ENCODE measurements around the gene GPR132.

DNA sequence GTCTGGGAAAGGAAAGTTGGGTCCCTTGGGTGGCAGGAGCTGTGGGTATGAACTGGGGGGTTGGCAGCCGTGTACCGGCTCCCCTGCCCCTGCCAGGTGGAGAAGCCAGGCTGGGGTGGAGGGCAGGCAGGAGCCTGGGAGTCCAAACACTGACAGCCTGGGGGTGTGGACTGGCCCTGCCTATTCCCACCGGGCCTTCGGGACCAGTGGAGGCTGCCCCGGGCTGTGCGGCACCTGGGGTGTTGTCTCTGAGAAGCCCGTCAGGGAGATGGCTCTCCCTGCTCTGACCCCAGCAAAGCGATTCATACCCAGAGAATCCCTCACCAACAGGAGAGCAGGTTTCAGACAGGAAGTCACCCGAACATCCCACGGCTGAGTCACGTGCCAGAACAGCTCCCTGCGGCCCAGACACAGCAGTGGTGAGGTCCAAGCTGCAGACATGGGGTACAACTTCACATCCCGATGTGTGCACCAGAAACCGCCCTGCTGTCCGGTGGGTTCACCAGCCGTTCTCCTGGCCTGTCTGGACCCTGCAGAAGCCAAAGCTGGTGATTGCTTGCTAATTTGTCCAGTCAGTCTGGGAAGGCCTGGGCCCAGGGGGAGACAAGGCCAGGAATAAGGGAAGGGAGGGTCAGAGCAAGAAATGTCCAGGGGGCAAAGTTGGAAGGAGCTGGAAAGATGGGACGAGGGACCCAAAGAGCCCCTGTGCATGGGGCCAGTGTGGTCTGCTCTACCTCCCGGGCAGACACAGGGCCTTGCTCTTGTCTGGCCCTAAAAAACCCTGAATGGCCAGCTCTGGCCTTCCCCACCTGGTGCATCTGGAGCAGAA lies 2.1 kb upstream of the GPR132 start:
- TF ChIP-seq ZNF792 (CRISPR knock-in tag; IDR thresholded peaks at IDR 0.05) = no peak
- TF ChIP-seq, protein P1, sequence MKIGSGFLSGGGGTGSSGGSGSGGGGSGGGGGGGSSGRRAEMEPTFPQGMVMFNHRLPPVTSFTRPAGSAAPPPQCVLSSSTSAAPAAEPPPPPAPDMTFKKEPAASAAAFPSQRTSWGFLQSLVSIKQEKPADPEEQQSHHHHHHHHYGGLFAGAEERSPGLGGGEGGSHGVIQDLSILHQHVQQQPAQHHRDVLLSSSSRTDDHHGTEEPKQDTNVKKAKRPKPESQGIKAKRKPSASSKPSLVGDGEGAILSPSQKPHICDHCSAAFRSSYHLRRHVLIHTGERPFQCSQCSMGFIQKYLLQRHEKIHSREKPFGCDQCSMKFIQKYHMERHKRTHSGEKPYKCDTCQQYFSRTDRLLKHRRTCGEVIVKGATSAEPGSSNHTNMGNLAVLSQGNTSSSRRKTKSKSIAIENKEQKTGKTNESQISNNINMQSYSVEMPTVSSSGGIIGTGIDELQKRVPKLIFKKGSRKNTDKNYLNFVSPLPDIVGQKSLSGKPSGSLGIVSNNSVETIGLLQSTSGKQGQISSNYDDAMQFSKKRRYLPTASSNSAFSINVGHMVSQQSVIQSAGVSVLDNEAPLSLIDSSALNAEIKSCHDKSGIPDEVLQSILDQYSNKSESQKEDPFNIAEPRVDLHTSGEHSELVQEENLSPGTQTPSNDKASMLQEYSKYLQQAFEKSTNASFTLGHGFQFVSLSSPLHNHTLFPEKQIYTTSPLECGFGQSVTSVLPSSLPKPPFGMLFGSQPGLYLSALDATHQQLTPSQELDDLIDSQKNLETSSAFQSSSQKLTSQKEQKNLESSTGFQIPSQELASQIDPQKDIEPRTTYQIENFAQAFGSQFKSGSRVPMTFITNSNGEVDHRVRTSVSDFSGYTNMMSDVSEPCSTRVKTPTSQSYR (CRISPR knock-in tag; IDR thresholded peaks at IDR 0.05; ENCODE audit: borderline replicate concordance) = no peak
- no peak for TF ChIP-seq ATF1 (CRISPR knock-in tag; IDR thresholded peaks at IDR 0.05)
- TF ChIP-seq ZNF331 (CRISPR knock-in tag; IDR thresholded peaks at IDR 0.05) = no peak
- TF ChIP-seq, protein P2, sequence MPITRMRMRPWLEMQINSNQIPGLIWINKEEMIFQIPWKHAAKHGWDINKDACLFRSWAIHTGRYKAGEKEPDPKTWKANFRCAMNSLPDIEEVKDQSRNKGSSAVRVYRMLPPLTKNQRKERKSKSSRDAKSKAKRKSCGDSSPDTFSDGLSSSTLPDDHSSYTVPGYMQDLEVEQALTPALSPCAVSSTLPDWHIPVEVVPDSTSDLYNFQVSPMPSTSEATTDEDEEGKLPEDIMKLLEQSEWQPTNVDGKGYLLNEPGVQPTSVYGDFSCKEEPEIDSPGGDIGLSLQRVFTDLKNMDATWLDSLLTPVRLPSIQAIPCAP (CRISPR knock-in tag; IDR thresholded peaks at IDR 0.05; ENCODE audit: low read depth) = no peak
- TF ChIP-seq, protein P3, sequence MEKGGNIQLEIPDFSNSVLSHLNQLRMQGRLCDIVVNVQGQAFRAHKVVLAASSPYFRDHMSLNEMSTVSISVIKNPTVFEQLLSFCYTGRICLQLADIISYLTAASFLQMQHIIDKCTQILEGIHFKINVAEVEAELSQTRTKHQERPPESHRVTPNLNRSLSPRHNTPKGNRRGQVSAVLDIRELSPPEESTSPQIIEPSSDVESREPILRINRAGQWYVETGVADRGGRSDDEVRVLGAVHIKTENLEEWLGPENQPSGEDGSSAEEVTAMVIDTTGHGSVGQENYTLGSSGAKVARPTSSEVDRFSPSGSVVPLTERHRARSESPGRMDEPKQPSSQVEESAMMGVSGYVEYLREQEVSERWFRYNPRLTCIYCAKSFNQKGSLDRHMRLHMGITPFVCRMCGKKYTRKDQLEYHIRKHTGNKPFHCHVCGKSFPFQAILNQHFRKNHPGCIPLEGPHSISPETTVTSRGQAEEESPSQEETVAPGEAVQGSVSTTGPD (CRISPR knock-in tag; IDR thresholded peaks at IDR 0.05) = no peak
- no peak for TF ChIP-seq ADNP (CRISPR knock-in tag; IDR thresholded peaks at IDR 0.05)
- no peak for TF ChIP-seq HCFC1 (IDR thresholded peaks at IDR 0.05; ENCODE audit: low read depth, low read length)
- TF ChIP-seq ZNF619 (CRISPR knock-in tag; IDR thresholded peaks at IDR 0.05) = no peak
- TF ChIP-seq JUND (CRISPR knock-in tag; IDR thresholded peaks at IDR 0.05) = no peak
- TF ChIP-seq, protein P4, sequence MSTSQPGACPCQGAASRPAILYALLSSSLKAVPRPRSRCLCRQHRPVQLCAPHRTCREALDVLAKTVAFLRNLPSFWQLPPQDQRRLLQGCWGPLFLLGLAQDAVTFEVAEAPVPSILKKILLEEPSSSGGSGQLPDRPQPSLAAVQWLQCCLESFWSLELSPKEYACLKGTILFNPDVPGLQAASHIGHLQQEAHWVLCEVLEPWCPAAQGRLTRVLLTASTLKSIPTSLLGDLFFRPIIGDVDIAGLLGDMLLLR (CRISPR knock-in tag; IDR thresholded peaks at IDR 0.05) = no peak
- TF ChIP-seq POLR2A (IDR thresholded peaks at IDR 0.05; ENCODE audit: insufficient read depth in 1 of 2, low read depth in 2 of 2, low read length in 2 of 2) = no peak

Measured in HepG2 (cell line).